HCT116 (cell line): ENCODE measurements around the gene CDKL4.

ENCODE experiments used
- CTCF ChIP-seq, 3 experiments: fragments of 200-600 bp in 1 of 3; sonication (generic) in 1 of 3; IDR thresholded peaks in 2 of 3; conservative IDR thresholded peaks in 1 of 3; 2 replicates each; pipeline ENCODE4 v1.5.1; 2012 to 2017; ENCODE audit warnings: low read depth in 2 of 3, low read length in 2 of 3, antibody characterized with exemption in 1 of 3, borderline replicate concordance in 1 of 3, control low read depth in 1 of 3, mild to moderate bottlenecking in 1 of 3, mixed read lengths in 1 of 3, mixed run types in 1 of 3, moderate library complexity in 1 of 3; ENCODE audit not compliant: insufficient read depth in 1 of 3
- EZH2phosphoT487 ChIP-seq: fragments of 200-600 bp; IDR thresholded peaks from 2 replicates; pipeline ENCODE4 v1.6.1; 2018; ENCODE audit warnings: antibody characterized with exemption, borderline replicate concordance
- FOSL1 ChIP-seq: IDR thresholded peaks from 2 replicates; pipeline ENCODE4 v1.6.1; 2012; ENCODE audit warnings: low read depth
- POLR2A ChIP-seq: IDR thresholded peaks from 2 replicates; pipeline ENCODE4 v1.7.0; 2011; ENCODE audit warnings: borderline replicate concordance; ENCODE audit not compliant: insufficient read depth, insufficient read length; ENCODE audit errors: extremely low read depth
- YY1 ChIP-seq: IDR thresholded peaks from 2 replicates; pipeline ENCODE4 v1.6.1; 2011; ENCODE audit warnings: low read length, low read depth, moderate library complexity, mild to moderate bottlenecking; ENCODE audit not compliant: insufficient replicate concordance; ENCODE audit errors: extremely low read depth

- TF ChIP-seq CTCF (IDR thresholded peaks at IDR 0.05 in 2 of 3, conservative IDR thresholded peaks at IDR 0.05 in 1 of 3; ENCODE audit: borderline replicate concordance in 1 of 3, insufficient read depth in 1 of 3, low read depth in 2 of 3, low read length in 2 of 3) (no peak), EZH2phosphoT487 (no peak), POLR2A (no peak), YY1 (no peak), FOSL1 (no peak)
Observed at GRCh38 chr2:39203382-39203781, 40.4 kb downstream of the CDKL4 start.
